ENCODE measurements around the gene RBPJ.
"Not testable (repeated sequence)": the region's sequence is repeated elsewhere in the genome, so short reads cannot be mapped to it uniquely, and the experiment has no call there.

Gene RBPJ

GRCh38 chr4:26400132-26400531 is 79.3 kb downstream of the RBPJ start:
- H3K9me3 ChIP-seq (ENCODE audit: control insufficient read depth, insufficient read depth, low read length): no peaks in the 10 kb centered on the region
- DNase-seq (ENCODE audit: low read depth, low spot score): no peak
- peaks cover 1% of the 10 kb centered on the region; the same call in 1 of the 2 replicates for H3K4me1 ChIP-seq (ENCODE audit: control insufficient read depth, insufficient read depth, low read length)
- no peak overlapping the region for H3K4me3 ChIP-seq (ENCODE audit: low read length)
- H3K27me3 ChIP-seq (ENCODE audit: control insufficient read depth, insufficient read depth, low read length): no peaks in the 10 kb centered on the region
- WGBS (ENCODE audit: insufficient coverage, insufficient read length): no CpG with 5 or more reads among the region's 1 CpG
- no peaks in the 10 kb centered on the region for H3K36me3 ChIP-seq (ENCODE audit: control insufficient read depth, insufficient read depth, low read length)
- no peak overlapping the region for H3K27ac ChIP-seq (ENCODE audit: low read length)

- not testable (repeated sequence) for H3K27ac ChIP-seq (ENCODE audit: low read length); H3K4me3 ChIP-seq (ENCODE audit: low read length); H3K27me3 ChIP-seq (ENCODE audit: control insufficient read depth, insufficient read depth, low read length); H3K4me1 ChIP-seq (ENCODE audit: control insufficient read depth, insufficient read depth, low read length); H3K36me3 ChIP-seq (ENCODE audit: control insufficient read depth, insufficient read depth, low read length); DNase-seq (ENCODE audit: low read depth, low spot score); H3K9me3 ChIP-seq (ENCODE audit: control insufficient read depth, insufficient read depth, low read length)
- WGBS (ENCODE audit: insufficient coverage, insufficient read length): no CpG with 5 or more reads among the region's 3 CpGs
These were observed 81.2 kb downstream of the RBPJ start for GRCh38 chr4:26402017-26402416.

DNA sequence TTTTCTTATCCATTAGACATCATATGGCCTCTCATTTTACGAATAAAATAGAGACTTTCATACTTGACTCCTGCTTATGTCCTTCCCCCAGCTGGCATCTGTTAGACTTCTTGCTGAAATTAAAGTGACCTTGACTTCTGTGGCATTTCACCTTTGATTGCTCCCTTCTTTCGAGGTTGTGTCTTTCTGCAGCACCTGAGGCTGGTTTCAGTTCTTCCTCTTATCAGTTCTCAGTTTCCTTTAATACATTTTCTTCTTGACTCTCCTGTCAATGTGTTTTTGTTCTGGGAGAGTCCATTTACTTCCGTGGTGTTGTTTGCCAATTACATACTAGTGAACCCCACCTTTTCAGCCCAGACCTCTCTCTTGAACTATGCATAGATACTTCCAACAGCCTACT is 81.6 kb downstream of the RBPJ start:
- H3K27me3 ChIP-seq (ENCODE audit: control insufficient read depth, insufficient read depth, low read length): no peaks in the 10 kb centered on the region
- H3K4me1 ChIP-seq (ENCODE audit: control insufficient read depth, insufficient read depth, low read length): peaks cover 1% of the 10 kb centered on the region; the same call in 1 of the 2 replicates
- peaks cover 3% of the 10 kb centered on the region; the same call in 1 of the 2 replicates for H3K36me3 ChIP-seq (ENCODE audit: control insufficient read depth, insufficient read depth, low read length)
- no CpG with 5 or more reads among the region's 3 CpGs for WGBS (ENCODE audit: insufficient coverage, insufficient read length)
- H3K4me3 ChIP-seq (ENCODE audit: low read length): no peak overlapping the region
- H3K27ac ChIP-seq (ENCODE audit: low read length): no peak overlapping the region
- 0 out of 2 replicates have a peak, but pooled peaks cover 2% of the 10 kb centered on the region for H3K9me3 ChIP-seq (ENCODE audit: control insufficient read depth, insufficient read depth, low read length)
- no peak for DNase-seq (ENCODE audit: low read depth, low spot score)

GRCh38 chr4:26404743-26405206 is 84.0 kb downstream of the RBPJ start:
- DNase-seq (ENCODE audit: low read depth, low spot score): no peak
- Histone ChIP-seq H3K36me3 (ENCODE audit: control insufficient read depth, insufficient read depth, low read length) (peaks cover 3% of the 10 kb centered on the region; the same call in 1 of the 2 replicates), H3K4me3 (ENCODE audit: low read length) (no peak overlapping the region), H3K9me3 (ENCODE audit: control insufficient read depth, insufficient read depth, low read length) (0 out of 2 replicates have a peak, but pooled peaks cover 2% of the 10 kb centered on the region), H3K27me3 (ENCODE audit: control insufficient read depth, insufficient read depth, low read length) (no peaks in the 10 kb centered on the region), H3K4me1 (ENCODE audit: control insufficient read depth, insufficient read depth, low read length) (peaks cover 1% of the 10 kb centered on the region; the same call in 1 of the 2 replicates), H3K27ac (ENCODE audit: low read length) (no peak overlapping the region)
- WGBS (ENCODE audit: insufficient coverage, insufficient read length): no CpG with 5 or more reads among the region's 3 CpGs

DNA sequence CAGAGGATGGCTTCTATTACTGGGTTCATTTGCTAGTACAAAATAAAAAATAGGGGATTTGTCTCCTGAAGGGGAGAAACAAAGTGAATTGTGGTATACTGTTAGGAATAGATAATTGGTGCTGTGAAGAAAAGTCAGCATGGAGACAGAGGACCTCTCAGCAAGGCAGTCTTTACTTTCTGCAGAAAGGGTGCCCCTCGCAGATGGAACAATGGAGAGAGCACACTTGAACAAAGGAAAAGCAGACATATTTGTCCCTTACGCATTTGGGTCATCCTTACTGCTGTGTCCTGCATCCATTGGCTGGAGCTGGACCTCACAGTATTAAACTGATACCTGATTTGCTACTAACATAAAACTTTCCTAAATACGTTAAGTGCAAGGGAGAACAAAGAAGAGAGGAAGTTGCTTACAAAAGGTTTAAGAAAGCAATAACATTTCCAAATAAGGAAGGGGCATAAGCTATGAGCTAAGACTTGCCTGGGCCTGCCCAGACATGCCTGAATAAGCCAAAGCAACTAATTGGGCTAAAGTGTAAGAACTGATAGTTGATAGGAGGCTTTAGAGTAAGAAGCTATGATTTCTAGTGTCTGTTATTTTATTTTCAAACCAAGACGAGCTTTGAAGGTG is 85.6 kb downstream of the RBPJ start:
- Histone ChIP-seq H3K27ac (ENCODE audit: low read length) (no peak overlapping the region), H3K4me3 (ENCODE audit: low read length) (no peak overlapping the region), H3K9me3 (ENCODE audit: control insufficient read depth, insufficient read depth, low read length) (0 out of 2 replicates have a peak, but pooled peaks cover 2% of the 10 kb centered on the region), H3K36me3 (ENCODE audit: control insufficient read depth, insufficient read depth, low read length) (peaks cover 3% of the 10 kb centered on the region; the same call in 1 of the 2 replicates), H3K27me3 (ENCODE audit: control insufficient read depth, insufficient read depth, low read length) (no peaks in the 10 kb centered on the region), H3K4me1 (ENCODE audit: control insufficient read depth, insufficient read depth, low read length) (peaks cover 1% of the 10 kb centered on the region; the same call in 1 of the 2 replicates)
- no peak for DNase-seq (ENCODE audit: low read depth, low spot score)
- WGBS (ENCODE audit: insufficient coverage, insufficient read length): no CpG with 5 or more reads among the region's 4 CpGs

DNA sequence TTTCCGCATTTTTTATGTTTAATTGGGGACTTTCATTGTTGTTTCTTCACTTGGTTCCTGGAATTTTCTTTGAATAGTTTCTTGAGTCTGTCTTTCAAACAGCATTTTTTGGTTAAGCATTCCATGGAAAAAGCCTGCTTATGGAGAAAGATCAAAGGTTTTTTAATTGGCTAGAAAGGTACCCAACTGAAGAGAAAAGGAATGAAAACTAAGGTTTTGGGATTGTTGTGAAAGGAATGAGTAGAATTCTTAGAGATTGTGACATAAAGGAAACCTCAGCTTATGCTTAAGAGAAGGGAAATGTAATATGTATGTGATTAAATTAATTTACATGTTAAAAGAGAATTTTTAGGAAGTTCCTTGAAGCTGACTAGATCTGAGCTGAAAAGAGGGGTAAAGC is 86.7 kb downstream of the RBPJ start:
- Histone ChIP-seq H3K4me3 (ENCODE audit: low read length) (no peak overlapping the region), H3K36me3 (ENCODE audit: control insufficient read depth, insufficient read depth, low read length) (peaks cover 3% of the 10 kb centered on the region; the same call in 1 of the 2 replicates), H3K27ac (ENCODE audit: low read length) (no peak overlapping the region), H3K27me3 (ENCODE audit: control insufficient read depth, insufficient read depth, low read length) (no peaks in the 10 kb centered on the region), H3K4me1 (ENCODE audit: control insufficient read depth, insufficient read depth, low read length) (no peaks in the 10 kb centered on the region), H3K9me3 (ENCODE audit: control insufficient read depth, insufficient read depth, low read length) (0 out of 2 replicates have a peak, but pooled peaks cover 2% of the 10 kb centered on the region)
- no CpG with 5 or more reads among the region's 1 CpG for WGBS (ENCODE audit: insufficient coverage, insufficient read length)
- no peak for DNase-seq (ENCODE audit: low read depth, low spot score)

DNA sequence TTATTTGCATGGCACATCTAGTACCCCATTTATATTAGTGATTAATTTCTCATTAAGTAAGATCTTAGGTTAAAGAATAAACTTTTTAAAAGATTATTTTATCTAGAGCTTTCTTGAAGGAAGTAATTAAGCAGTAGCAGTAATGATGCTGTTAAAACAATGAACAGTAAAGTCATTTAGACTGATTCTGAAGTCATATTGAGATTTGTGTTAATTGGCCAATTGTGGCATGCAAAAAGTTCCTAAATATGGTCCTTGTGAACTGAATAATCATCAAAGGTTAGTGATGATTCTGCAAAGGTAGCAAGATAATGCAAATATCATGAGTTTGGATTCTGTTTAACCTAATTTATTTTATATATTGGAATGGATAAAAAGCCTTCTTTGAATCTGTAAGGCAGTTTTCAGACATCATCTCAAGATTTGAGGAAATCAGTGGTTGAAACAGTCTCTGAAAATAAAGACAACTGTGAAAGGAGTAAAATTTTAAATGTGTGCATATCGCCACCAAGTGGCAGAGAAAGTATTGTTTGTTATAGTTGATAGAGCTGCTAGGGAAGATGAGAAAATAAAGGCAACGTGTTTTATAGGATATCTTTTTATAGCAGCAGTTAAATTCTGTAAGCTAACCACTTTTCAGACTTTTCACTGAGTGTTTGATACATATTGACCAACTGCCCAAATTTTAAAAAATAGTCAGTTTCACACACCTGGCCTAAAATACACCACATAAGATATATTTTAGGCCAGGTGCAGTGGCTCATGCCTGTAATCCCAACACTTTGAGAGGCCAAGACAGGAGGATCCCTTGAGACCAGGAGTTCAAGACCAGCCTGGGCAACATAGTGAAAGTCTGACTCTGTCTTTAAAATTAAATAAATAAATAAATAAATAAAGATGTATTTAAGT is 89.8 kb downstream of the RBPJ start:
- 0 out of 2 replicates have a peak, but pooled peaks cover 2% of the 10 kb centered on the region for H3K9me3 ChIP-seq (ENCODE audit: control insufficient read depth, insufficient read depth, low read length)
- no CpG with 5 or more reads among the region's 2 CpGs for WGBS (ENCODE audit: insufficient coverage, insufficient read length)
- H3K4me3 ChIP-seq (ENCODE audit: low read length): no peak overlapping the region
- no peak for DNase-seq (ENCODE audit: low read depth, low spot score)
- no peak overlapping the region for H3K27ac ChIP-seq (ENCODE audit: low read length)
- H3K36me3 ChIP-seq (ENCODE audit: control insufficient read depth, insufficient read depth, low read length): peaks cover 5% of the 10 kb centered on the region; the same call in 1 of the 2 replicates
- no peaks in the 10 kb centered on the region for H3K27me3 ChIP-seq (ENCODE audit: control insufficient read depth, insufficient read depth, low read length)
- H3K4me1 ChIP-seq (ENCODE audit: control insufficient read depth, insufficient read depth, low read length): no peaks in the 10 kb centered on the region

- no peak for DNase-seq (ENCODE audit: low read depth, low spot score)
- H3K27me3 ChIP-seq (ENCODE audit: control insufficient read depth, insufficient read depth, low read length): no peaks in the 10 kb centered on the region
- H3K27ac ChIP-seq (ENCODE audit: low read length): no peak overlapping the region
- no peaks in the 10 kb centered on the region for H3K4me1 ChIP-seq (ENCODE audit: control insufficient read depth, insufficient read depth, low read length)
- no peak overlapping the region for H3K4me3 ChIP-seq (ENCODE audit: low read length)
- peaks cover 2% of the 10 kb centered on the region; the same call in 1 of the 2 replicates for H3K36me3 ChIP-seq (ENCODE audit: control insufficient read depth, insufficient read depth, low read length)
- H3K9me3 ChIP-seq (ENCODE audit: control insufficient read depth, insufficient read depth, low read length): no peaks in the 10 kb centered on the region
- WGBS (ENCODE audit: insufficient coverage, insufficient read length): no CpG with 5 or more reads among the region's 7 CpGs
These were observed 91.9 kb downstream of the RBPJ start for GRCh38 chr4:26412381-26413372.

- H3K4me3 ChIP-seq (ENCODE audit: low read length): no peak overlapping the region
- H3K4me1 ChIP-seq (ENCODE audit: control insufficient read depth, insufficient read depth, low read length): no peaks in the 10 kb centered on the region
- no peak overlapping the region for H3K27ac ChIP-seq (ENCODE audit: low read length)
- H3K9me3 ChIP-seq (ENCODE audit: control insufficient read depth, insufficient read depth, low read length): no peaks in the 10 kb centered on the region
- no CpG with 5 or more reads among the region's 3 CpGs for WGBS (ENCODE audit: insufficient coverage, insufficient read length)
- DNase-seq (ENCODE audit: low read depth, low spot score): no peak
- no peaks in the 10 kb centered on the region for H3K27me3 ChIP-seq (ENCODE audit: control insufficient read depth, insufficient read depth, low read length)
- H3K36me3 ChIP-seq (ENCODE audit: control insufficient read depth, insufficient read depth, low read length): peaks cover 2% of the 10 kb centered on the region; the same call in 1 of the 2 replicates
These were observed 92.8 kb downstream of the RBPJ start for GRCh38 chr4:26413582-26413981.
